NCI-H446 treated with DMSO at 0.1 percent for 48 hours (cell line): ENCODE measurements around the gene GALR2.

Source experiments
- DNase-seq: peaks from one replicate; lab custom pipeline; 2025; lab: John Stamatoyannopoulos, UW

Gene GALR2

GRCh38 chr17:76079956-76080767 lies 5.6 kb downstream of the GALR2 start:
- DNase-seq = no peak

DNA sequence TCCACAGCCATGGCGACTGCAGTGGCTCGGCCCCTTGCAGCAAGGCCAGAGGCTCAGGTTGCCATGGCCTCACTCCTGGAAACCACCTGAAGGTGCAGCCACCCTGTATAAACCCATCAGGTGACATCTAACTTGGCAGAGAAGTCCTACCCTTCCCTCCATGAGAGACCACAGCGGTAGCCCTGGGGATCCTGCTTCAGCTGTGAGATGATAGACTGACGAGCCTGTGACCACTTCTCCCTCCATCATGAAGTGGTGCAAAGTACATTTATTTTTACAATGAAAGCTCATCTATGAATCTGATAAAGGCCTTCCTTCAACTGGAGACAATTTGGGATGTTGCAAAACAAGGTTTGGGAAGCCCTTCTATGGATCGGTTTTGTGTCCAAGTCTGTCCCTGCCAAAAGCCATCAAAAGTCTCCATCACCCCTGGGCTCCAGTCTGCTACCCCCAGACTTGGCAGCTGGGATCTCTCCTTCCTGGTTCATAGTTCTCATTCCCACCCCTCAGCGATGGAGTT lies 6.2 kb downstream of the GALR2 start:
- no peak for DNase-seq

DNA sequence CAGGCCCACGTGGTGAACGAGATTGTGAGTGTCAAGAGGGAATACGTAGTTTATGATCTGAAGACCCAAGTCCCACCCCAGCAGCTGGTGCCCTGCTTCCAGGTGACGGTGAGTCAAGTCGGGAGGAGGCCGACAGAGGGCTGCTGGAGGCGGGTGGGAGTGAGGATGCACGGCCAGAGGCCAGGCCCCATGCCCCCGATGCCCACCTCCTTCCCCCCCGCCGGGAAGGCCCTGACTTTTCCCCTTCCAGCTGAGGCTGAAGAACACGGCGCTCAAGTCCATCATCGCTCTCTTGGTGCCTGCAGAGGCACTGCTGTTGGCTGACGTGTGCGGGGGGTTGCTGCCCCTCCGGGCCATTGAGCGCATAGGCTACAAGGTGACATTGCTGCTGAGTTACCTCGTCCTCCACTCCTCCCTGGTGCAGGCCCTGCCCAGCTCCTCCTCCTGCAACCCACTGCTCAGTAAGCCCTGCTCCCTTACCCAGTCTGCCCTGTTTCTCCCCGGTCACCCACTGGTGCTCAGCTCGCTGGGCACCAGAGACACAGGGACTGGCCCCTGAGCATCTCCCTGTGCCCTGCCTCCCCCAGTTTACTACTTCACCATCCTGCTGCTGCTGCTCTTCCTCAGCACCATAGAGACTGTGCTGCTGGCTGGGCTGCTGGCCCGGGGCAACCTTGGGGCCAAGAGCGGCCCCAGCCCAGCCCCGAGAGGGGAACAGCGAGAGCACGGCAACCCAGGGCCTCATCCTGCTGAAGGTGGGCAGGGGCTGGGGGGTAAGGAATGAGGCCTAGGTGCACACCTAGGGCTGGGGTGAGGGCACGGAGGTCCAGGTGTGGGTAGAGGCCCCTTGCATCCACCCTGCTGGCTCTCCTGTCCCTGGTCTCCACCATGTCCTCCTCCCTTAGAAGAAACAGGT lies 7.0 kb downstream of the GALR2 start:
- DNase-seq = no peak

DNA sequence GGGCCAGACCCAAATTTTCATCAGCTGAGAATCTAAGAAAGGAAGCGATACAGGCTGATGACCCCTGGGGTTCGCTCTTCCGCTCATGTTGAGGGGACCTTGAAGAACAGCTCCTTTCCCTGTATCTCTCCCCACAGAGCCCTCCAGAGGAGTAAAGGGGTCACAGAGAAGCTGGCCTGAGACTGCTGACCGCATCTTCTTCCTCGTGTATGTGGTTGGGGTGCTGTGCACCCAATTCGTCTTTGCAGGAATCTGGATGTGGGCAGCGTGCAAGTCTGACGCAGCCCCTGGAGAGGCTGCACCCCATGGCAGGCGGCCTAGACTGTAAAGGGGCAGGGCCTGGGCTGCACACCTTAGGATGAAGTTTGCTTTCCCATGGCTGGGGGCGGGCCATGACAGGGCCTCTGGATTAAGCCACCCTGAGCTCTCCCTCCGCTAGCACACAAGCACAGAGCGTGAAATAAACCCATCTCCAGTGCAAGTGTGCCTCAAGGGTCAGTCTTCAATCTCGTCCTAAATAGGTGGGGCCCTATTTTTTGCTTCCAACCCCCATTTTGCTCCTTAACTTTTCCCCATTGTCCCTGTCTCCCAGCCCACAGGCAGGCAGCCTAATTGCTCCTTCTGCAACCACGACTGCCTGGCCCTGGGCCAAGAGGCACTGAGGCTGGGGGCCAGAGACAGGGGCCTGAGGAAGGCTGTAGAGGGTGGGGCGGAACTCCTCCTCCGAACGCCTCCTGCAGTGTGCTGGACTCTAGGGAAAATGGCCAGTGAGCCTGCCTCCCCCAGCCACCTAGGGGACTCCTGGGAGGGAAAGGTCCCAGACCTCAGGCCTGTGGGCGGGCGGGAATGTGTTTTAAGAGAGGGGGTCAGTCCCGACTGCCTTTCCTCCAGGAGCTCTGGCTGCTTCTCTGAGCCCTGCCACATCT lies 8.0 kb downstream of the GALR2 start:
- DNase-seq = no peak

GRCh38 chr17:76083536-76084182 lies 9.1 kb downstream of the GALR2 start:
- no peak for DNase-seq

DNA sequence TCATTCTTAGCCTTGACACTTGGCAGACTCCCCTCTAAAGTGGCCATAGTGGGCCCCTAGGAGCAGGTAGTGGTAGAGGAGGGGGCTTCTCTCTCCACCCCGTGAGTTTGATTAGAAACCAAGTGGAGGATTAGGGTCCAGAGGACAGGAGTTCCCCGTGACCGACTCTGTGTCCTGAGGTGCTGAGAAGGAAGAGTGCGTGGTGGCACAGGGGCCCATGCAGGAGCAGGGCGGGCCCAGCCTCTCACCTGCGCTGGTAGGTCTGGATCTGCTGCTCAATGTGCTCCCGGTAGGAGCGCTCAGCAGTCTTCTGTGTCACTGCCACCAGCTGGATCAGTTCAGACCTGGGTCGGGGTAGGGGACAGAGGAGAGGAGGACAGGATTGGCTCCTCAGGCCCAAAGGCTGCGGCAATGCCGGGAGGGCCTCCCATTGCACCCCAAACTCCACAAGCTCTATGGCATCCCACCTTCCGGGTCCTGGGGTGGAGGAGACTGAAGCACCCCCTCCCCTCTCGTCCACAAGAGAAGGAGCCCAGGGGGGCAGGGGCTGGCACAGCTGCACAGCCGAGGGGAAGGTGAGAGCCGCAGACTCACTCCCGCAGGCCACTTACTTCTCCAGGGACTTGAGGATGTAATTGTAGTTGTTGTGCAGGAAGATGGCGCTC lies 10.6 kb downstream of the GALR2 start:
- DNase-seq = no peak

- DNase-seq = no peak
Measured at GRCh38 chr17:76085731-76086366, 11.3 kb downstream of the GALR2 start.

DNA sequence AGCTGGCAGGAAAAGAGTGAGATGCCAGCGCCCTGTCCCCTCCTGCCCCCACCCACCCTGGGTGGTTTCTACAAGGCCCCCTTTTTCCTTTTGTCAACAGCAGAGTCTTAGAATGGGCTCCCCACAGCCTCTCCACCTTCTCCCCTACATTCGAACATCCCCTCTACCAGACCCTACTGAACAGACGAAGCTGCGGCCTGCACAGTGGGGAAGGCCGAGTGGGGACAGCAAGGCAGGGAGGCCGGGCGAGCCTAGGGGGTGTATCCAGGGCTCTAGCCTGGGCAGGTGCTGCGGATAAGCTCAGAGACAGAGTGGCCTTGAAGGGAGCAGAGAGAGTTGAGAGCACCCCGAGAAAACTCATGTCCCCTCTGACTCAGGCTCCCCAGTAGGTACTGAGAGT lies 11.8 kb downstream of the GALR2 start:
- no peak for DNase-seq

- no peak for DNase-seq
Measured at GRCh38 chr17:76087531-76087930, 12.9 kb downstream of the GALR2 start.

DNA sequence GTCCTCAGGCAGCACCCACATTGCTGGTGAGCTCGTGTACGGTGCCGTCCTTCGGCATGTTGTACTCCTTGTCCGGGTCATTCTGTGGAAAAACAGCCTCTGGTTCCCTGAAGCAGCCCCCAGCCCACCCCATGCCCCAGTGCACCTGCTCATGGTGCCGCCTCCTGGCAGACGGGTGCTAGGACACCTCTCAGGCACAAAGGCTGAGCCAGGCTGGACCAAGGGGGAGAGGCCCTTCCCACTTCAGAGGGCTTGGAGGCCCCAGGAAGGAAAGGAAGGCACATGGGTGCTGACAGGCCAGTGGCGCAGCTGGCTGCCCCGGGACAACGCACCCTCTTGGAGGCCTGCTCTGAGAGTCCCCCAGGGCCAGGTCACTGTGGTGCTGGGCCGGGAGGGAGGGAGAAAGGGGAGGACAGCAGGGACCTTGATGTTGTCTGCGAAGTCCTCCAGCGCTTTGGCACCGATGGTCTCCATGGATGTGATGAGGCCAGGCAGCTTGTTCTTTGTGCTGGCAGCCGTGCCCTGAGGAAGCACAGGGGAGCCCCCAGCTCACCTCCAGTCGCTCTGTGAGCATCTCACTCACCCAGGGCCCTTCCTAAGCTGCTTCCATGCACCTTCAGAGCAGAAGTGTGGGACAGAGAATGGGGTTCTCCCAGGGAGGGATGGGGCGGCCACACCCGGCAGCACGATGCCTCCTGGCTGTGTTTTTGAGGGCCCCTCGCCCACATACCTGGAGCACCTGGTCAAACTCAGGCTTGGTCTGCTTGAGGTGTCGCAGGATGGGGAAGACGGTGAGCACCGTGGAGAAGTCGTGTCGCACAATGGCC lies 13.7 kb downstream of the GALR2 start:
- no peak for DNase-seq

DNA sequence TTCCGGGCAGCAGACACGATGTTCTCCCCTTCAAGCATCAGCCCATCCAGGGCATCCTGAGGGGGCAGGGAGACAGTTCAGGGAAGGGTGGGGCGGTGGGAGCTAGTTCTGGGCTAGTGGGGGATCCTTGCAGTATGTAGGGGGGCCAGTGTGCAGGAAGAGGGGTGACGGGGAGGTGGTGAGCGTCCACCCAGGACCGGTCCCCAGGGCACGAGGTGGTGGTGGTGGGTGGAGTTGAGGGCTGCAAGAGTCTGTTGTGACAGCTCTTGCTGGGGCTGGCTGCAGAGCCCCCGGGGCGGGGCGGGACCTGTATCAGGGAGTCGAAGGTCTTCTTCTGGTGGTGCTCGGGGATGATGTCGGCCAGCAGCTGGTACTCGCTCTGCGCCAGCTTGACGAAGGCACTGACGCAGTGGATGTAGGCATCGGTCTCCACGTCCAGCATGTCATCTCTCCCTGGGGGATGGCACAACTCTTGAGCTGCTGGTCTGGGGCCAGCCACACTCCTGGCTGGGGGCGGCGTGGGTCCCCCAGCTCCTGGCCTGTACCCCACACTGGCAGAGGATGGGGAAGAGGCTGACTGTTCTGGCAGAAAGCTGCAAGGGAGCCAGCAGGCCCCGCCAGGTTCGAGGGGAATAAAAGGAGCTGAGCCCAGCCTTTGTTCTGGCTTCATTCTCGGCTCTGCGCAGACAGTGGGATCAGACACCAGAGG lies 14.4 kb downstream of the GALR2 start:
- no peak for DNase-seq

DNA sequence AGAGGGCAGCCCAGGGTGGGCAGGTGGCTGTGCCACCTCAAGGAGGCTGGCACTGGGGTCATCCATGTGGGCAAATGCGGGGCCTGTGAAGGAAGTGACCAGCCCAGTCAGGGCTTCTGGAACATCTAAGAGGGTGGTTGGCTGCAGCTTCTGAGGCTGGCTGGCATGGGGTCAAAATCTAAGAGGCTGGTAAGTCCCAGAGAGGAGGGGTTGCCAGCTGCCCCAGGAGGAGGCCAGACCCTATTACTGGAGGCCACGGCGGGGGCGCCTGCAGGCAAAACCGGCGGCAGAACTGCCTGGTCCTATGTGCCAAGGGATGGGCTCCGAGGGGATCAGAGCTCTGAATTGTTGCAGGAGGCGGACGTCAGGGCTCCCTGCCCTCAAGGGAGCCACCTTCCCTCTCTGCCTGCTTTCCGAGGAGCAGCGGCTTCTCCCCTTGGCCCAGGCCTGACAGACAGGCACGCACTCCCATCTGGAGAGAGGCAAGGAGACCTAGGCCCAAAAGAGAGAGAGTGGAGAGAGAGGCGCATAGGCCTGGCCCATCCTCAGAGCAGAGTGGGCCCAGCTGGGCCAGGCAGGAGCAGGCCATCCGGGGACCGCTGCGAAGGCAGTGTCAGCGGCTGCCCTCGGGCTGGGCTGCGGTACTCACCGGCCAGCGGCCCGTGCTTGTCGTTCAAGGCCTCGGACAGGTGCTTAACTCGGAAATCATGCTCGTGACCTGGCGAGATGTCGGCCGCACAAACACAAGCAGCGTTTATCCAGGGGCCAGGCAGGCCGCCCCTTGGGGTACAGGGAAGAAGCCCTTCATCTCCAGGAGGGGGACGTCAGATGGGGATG lies 15.3 kb downstream of the GALR2 start:
- DNase-seq = no peak

DNA sequence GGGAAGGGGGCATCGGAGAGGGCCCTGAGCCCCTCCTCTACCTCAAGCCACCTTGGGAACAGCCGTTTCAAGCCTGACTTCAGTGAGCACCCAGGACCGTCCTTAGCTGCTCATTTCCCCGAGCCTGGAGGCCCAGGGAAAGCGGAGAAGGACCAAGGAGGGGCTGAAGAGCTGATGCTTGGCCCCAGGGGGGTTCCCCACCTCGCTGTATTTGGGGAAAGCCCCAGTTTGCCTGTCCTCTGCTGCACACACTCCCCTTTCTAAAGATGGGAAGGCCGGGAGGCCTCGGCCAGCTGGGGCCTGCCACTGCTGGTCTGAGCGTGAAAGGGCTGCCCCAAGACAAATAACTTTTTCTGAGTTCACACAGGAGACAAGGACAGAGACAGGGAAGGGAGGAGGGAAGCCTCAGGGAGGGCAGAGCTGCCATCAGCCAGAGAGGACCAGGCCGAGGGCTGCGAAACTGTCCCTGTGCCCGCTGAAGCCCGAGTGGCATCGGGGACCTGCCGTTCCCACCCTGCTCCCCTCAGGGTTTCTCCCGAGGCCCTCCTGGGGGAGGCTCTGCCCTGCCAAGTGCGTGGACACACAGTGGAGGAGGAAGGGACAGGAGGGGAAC lies 16.0 kb downstream of the GALR2 start:
- no peak for DNase-seq

DNA sequence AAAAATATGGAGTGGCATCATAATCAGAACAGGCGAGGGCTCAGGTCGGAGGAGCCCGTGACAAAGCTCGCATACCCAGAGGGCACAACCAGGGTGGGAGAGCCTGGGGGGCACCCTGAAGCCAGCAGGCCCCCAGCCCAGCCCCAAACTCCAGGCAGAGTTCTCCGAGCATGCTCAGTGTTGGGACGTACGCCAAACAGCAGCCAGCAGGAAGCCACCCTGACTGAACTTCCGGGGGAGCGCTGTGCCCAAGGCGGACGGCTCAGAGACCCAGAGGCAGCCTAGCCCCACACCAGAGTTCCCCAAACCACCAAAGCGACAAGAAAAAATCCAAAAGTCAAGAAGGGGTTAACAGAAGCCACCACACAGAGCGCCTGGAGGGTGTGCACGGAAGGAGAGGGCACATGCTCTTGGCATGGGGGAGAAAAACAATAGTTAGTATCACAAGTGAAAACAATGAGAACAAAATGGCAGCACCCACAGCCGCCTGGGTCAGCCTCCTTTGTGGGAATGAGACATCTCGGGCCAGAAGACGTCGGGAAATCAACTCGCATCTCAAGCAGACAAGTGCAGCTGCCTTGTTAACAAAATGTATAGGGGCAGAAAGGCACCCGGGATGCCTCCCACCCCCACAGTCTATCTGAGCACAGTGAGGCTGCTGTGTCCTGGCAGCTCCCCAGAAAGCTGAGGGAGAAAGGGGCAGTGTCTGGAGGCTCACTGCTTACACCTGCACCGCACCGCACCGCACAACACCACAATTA lies 17.1 kb downstream of the GALR2 start:
- DNase-seq = no peak

GRCh38 chr17:76092526-76093413 lies 18.2 kb downstream of the GALR2 start:
- no peak for DNase-seq

- no peak for DNase-seq
Measured at GRCh38 chr17:76094046-76094445, 19.5 kb downstream of the GALR2 start.
